HG02943 (cell line): ENCODE data around the gene TNFRSF11A.
A peak's percentile ranks its signal among the peaks of the same experiment; 100 is the strongest.

Source experiments
- ATAC-seq: cut with Tn5 transposase; IDR thresholded peaks from one replicate; pipeline ENCODE4 v1.9.1; 2021; ENCODE audit warnings: mild to moderate bottlenecking, low read depth, moderate library complexity; ENCODE audit not compliant: unreplicated experiment

TNFRSF11A gene

GRCh38 chr18:62407660-62408059, 82.5 kb downstream of the TNFRSF11A start:
- no peak for ATAC-seq

- no peak for ATAC-seq
These were observed 84.7 kb downstream of the TNFRSF11A start for GRCh38 chr18:62409821-62410220.

DNA sequence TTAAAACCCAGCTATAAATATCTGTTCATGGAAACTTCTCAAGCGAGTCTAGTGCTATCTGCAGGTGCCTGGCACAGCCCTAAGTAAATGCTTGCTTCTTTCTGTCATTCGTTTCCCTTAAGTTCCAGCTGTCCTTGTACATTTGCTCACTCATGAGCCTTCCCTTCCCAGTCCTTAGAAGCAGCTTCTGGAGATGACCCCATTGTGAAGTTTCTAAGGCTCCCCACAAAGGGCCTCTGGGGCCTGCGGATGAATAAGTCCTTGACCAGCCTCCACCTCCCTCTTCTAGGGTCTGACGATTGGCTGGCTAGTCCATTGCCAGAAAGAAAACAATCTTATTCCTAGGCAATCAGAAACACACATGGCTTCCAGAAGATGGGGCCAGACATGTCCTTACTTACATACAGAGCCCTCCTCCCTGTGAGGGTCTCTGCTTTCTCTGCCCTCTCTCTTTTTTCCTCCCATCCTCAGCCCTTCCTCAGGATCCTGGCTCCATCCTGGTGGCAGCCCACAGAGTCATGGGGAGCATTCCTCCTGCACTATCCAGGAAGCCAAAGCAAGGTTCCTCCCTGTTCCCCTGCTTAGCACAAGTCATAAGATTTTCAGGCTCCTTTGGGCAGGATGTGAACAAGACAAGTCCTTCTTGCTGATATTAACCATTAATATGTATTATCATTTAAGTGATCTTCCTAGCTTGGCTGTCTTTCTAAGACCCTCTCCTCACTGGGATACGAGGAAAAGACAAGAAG, 87.3 kb downstream of the TNFRSF11A start:
- ATAC-seq, result no peak

DNA sequence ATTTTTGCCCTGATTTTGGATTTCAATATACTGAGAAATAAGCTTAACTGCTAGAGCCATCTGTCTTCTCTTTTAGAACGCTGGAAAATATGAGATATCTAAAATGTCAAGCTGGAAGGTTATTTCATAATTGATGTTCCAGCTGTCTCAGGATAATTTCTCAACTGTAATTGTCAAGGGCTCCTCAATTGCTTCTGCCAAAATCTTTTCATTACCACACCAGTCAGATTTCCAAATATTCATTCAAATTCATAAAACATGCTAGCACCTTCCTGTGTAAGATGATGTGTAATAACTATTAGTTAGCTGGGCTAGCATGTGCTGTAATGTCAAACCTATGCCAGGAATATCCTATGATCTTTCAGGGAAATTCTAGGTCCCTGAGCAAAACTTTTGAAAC, 88.1 kb downstream of the TNFRSF11A start:
- ATAC-seq, result no peak

DNA sequence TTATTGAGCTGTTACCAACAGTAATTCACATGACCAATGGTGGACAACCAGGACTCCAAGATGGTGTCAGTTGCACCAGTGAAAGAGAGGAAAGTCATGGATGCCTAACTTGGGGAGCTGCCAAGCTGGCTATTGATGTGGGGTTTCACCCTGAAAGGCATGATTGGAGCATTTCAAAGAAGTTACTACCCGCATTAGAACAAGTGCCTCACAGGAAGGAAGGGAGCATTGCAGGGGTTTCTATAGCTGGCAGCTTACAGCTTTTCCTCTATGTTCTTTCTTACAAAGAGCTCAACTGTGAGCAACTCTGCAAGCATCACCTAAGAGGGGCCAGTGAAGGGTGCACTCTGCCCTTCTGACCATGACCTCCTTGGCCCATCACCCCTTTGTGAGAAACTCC, 93.1 kb downstream of the TNFRSF11A start:
- no peak for ATAC-seq

DNA sequence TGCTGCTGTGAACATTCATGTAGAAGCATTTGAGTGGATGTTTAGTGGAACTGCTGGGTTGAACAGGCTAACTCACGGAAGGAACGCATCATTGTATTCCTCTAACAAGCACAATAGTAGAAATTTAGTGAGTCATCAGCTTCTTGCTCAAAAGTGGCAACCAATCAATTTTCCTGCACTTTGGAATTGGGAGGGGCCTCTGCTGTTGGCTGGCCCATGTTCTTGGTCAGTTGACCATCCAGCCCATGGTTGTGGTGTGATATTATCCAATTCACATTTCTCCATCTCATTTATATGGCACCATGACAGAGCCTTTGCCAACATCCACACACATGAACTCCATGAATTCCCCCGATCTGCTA, 95.0 kb downstream of the TNFRSF11A start:
- ATAC-seq, result peak; percentile 5

- peak; percentile 91 for ATAC-seq
These were observed 95.6 kb downstream of the TNFRSF11A start for GRCh38 chr18:62420513-62421209.

DNA sequence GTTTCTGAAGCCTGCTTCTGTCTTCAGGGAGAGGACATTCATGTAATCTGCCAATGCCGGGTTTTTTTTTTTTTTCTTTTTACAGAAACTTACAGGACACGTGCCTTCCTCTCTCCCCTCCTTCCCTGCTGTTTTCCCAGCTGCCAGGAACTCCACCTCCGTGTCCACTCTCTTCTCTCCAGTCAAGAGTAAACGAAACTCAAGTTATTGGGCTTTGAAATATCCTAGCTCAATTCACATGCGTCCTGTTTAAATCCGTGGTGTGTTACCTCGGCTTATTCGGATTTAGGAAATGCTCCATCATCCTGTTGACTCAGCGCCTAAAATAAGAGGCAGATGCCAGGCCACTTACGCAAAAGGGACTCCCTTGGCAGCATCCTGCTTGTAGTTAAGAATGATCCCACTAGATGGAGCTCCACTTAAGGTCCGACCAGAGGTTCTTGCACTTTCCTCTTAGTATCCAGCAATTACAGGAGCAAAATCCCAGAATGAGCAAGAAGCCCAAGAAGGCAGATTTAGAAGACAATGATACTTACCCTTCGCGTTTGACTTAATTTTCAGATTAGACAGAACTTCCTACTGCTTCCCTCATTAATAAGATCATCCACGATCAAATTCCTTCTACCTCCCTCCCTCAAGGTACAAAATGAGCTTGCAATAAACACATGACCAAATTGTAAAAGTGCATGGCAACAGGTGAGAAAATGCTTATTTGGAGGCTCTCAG, 100.5 kb downstream of the TNFRSF11A start:
- no peak for ATAC-seq

- ATAC-seq, result no peak
These were observed 101.0 kb downstream of the TNFRSF11A start for GRCh38 chr18:62426191-62426488.

- ATAC-seq, result no peak
These were observed 107.1 kb downstream of the TNFRSF11A start for GRCh38 chr18:62432176-62432575.

DNA sequence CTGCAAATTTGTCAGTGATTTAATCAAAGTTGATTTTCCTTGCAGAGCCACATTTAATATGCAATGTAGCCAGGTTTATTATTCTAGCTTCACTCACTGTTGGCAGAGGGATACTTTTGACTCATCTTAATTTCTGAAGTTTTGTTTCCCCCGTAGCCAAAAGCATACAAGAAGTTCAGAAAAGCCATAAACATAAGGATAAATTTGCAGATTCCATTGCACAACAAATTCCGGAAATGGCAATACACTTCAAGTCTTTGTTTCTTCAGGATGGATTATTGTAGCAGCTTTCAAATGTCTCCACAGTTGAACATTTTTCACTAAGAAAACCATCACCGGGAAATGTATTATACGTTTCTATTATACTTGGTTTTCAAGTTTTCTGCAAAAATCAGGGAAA, 109.7 kb downstream of the TNFRSF11A start:
- ATAC-seq, result no peak

DNA sequence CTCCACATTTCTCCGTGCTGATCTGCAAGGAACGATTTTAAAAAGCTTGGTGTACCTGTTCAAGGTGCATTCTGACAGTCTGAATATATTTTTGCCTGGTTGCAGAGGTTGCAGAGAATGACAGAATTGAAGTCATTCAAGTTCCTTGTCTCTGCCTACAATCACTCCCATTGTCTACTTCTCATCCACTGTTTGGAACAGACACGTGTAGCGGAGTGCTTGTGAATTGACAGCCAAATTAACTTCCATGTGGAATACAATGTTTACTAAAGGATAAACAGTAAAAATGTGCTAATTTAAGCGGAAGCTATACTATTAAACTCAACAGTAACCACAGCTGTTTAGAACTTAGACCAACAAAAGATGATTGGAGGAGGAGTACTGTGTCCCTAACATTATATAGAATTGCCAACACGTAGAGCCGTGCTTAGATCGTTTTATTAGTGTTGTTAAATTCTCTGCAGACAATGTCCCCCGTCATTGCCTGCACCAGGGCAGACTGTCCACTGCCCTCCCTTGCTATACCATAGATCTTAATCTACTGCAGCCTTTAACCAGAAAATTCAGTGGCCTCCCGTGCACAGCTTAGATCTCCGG, 110.4 kb downstream of the TNFRSF11A start:
- ATAC-seq, result no peak

GRCh38 chr18:62436636-62437234, 111.6 kb downstream of the TNFRSF11A start:
- ATAC-seq, result no peak

DNA sequence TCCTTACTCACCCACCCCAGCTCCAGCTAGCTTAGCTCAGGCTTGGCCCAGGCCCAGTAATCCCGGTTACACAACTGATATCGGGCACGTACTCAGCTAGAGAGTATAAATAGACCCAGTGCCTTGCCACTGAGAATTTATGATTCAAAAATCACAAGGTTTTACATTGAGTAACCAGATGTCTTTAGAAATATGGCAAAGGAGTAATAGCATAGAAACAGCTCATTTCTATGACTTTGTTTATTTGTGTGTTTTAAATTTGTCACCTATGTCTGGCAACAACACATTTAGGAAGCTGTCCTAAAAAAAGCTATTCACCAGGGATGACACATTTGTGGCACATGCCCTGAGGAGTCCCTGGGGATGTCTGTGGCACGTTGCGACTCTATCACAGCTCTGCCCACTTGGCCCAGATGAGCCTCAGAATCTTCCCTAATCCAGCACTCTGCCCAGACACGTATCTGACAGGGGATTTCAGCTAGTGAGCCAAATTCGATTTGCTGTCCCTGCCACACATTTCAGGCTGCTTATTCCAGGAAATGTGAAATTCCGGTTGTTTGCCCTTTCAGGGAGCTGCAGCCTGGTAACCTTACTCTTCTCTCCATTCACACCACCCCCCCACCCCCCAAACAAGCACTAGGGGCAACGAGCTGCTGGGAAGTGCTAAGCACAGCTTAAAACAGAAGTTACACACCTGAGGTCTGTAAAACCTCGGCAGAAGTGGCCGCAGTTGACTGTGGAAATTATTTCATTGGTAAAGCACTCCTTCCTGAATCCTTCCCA, 112.3 kb downstream of the TNFRSF11A start:
- ATAC-seq, result no peak

DNA sequence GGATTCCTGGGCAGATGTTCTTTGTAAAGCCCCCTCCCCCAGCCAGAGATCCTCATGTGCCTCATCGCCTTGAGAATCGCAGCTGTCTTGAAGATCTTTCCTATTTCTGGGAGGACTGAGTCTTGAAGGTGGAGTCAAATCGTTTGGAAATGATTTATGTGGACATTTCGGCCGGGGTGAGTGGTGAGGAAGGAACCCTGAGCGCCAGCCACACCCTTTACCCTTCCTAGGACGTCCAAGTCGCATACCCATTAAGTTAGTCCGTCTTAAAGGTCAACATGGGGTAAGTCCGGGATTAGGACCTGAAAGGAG, 112.9 kb downstream of the TNFRSF11A start:
- ATAC-seq, result no peak

- no peak for ATAC-seq
These were observed 113.3 kb downstream of the TNFRSF11A start for GRCh38 chr18:62438402-62438801.

GRCh38 chr18:62438866-62439265, 113.8 kb downstream of the TNFRSF11A start:
- no peak for ATAC-seq
